ENCODE measurements around the gene CDH20.

The CDH20 gene

GRCh38 chr18:61333271-61333745, at the start of gene CDH20:
TSS of gene CDH20 (plus strand) at chr18:61333430.
- Histone ChIP-seq H3K36me3 (ENCODE audit: insufficient read depth, low read length) (no peaks in the 10 kb centered on the region), H3K9me3 (ENCODE audit: control insufficient read depth, insufficient read depth, low read length) (no peaks in the 10 kb centered on the region), H3K9ac (ENCODE audit: low read depth, low read length) (peak within 1 kb of the TSS; percentile 71), H3K4me1 (ENCODE audit: insufficient read depth, low read length) (peaks cover 5% of the 10 kb centered on the region; the same call in 1 of the 2 replicates)

- Histone ChIP-seq H3K9me3 (ENCODE audit: control insufficient read depth, insufficient read depth, low read length) (peaks cover 4% of the 10 kb centered on the region), H3K4me1 (ENCODE audit: insufficient read depth, low read length) (peaks cover 12% of the 10 kb centered on the region; the same call in 1 of the 2 replicates), H3K9ac (ENCODE audit: low read depth, low read length) (no peak overlapping the region), H3K36me3 (ENCODE audit: insufficient read depth, low read length) (no peaks in the 10 kb centered on the region)
Observed at GRCh38 chr18:61284039-61284438, 49.2 kb upstream of the CDH20 start.

- Histone ChIP-seq H3K9ac (ENCODE audit: low read depth, low read length) (no peak overlapping the region), H3K9me3 (ENCODE audit: control insufficient read depth, insufficient read depth, low read length) (peaks cover 2% of the 10 kb centered on the region), H3K36me3 (ENCODE audit: insufficient read depth, low read length) (no peaks in the 10 kb centered on the region), H3K4me1 (ENCODE audit: insufficient read depth, low read length) (peaks cover 12% of the 10 kb centered on the region; the same call in 1 of the 2 replicates)
Observed at GRCh38 chr18:61285777-61286176, 47.5 kb upstream of the CDH20 start.

- Histone ChIP-seq H3K9me3 (ENCODE audit: control insufficient read depth, insufficient read depth, low read length) (no peaks in the 10 kb centered on the region), H3K4me1 (ENCODE audit: insufficient read depth, low read length) (peaks cover 12% of the 10 kb centered on the region; the same call in 1 of the 2 replicates), H3K36me3 (ENCODE audit: insufficient read depth, low read length) (no peaks in the 10 kb centered on the region), H3K9ac (ENCODE audit: low read depth, low read length) (no peak overlapping the region)
Observed at GRCh38 chr18:61286867-61287266, 46.4 kb upstream of the CDH20 start.

GRCh38 chr18:61290616-61291015, 42.6 kb upstream of the CDH20 start:
- Histone ChIP-seq H3K36me3 (ENCODE audit: insufficient read depth, low read length) (no peaks in the 10 kb centered on the region), H3K4me1 (ENCODE audit: insufficient read depth, low read length) (peaks cover 12% of the 10 kb centered on the region; the same call in 1 of the 2 replicates), H3K9me3 (ENCODE audit: control insufficient read depth, insufficient read depth, low read length) (no peaks in the 10 kb centered on the region), H3K9ac (ENCODE audit: low read depth, low read length) (no peak overlapping the region)

GRCh38 chr18:61292280-61293035, 40.8 kb upstream of the CDH20 start:
- Histone ChIP-seq H3K9ac (ENCODE audit: low read depth, low read length) (no peak overlapping the region), H3K36me3 (ENCODE audit: insufficient read depth, low read length) (no peaks in the 10 kb centered on the region), H3K4me1 (ENCODE audit: insufficient read depth, low read length) (no peaks in the 10 kb centered on the region), H3K9me3 (ENCODE audit: control insufficient read depth, insufficient read depth, low read length) (no peaks in the 10 kb centered on the region)

- Histone ChIP-seq H3K9me3 (ENCODE audit: control insufficient read depth, insufficient read depth, low read length) (no peaks in the 10 kb centered on the region), H3K4me1 (ENCODE audit: insufficient read depth, low read length) (no peaks in the 10 kb centered on the region), H3K36me3 (ENCODE audit: insufficient read depth, low read length) (no peaks in the 10 kb centered on the region), H3K9ac (ENCODE audit: low read depth, low read length) (no peak overlapping the region)
Observed at GRCh38 chr18:61295153-61295552, 38.1 kb upstream of the CDH20 start.

GRCh38 chr18:61308004-61308403, 25.2 kb upstream of the CDH20 start:
- Histone ChIP-seq H3K9me3 (ENCODE audit: control insufficient read depth, insufficient read depth, low read length) (no peaks in the 10 kb centered on the region), H3K36me3 (ENCODE audit: insufficient read depth, low read length) (no peaks in the 10 kb centered on the region), H3K4me1 (ENCODE audit: insufficient read depth, low read length) (no peaks in the 10 kb centered on the region), H3K9ac (ENCODE audit: low read depth, low read length) (no peak overlapping the region)

- Histone ChIP-seq H3K9ac (ENCODE audit: low read depth, low read length) (no peak overlapping the region), H3K4me1 (ENCODE audit: insufficient read depth, low read length) (no peaks in the 10 kb centered on the region), H3K9me3 (ENCODE audit: control insufficient read depth, insufficient read depth, low read length) (no peaks in the 10 kb centered on the region), H3K36me3 (ENCODE audit: insufficient read depth, low read length) (no peaks in the 10 kb centered on the region)
Observed at GRCh38 chr18:61308795-61309393, 24.3 kb upstream of the CDH20 start.

- Histone ChIP-seq H3K4me1 (ENCODE audit: insufficient read depth, low read length) (no peaks in the 10 kb centered on the region), H3K9ac (ENCODE audit: low read depth, low read length) (no peak overlapping the region), H3K36me3 (ENCODE audit: insufficient read depth, low read length) (no peaks in the 10 kb centered on the region), H3K9me3 (ENCODE audit: control insufficient read depth, insufficient read depth, low read length) (no peaks in the 10 kb centered on the region)
Observed at GRCh38 chr18:61322265-61322873, 10.9 kb upstream of the CDH20 start.

GRCh38 chr18:61323951-61324350, 9.3 kb upstream of the CDH20 start:
- Histone ChIP-seq H3K4me1 (ENCODE audit: insufficient read depth, low read length) (no peaks in the 10 kb centered on the region), H3K9me3 (ENCODE audit: control insufficient read depth, insufficient read depth, low read length) (no peaks in the 10 kb centered on the region), H3K36me3 (ENCODE audit: insufficient read depth, low read length) (no peaks in the 10 kb centered on the region), H3K9ac (ENCODE audit: low read depth, low read length) (no peak overlapping the region)

- no peaks in the 10 kb centered on the region for H3K9me3 ChIP-seq (ENCODE audit: control insufficient read depth, insufficient read depth, low read length)
- H3K4me1 ChIP-seq (ENCODE audit: insufficient read depth, low read length), result no peaks in the 10 kb centered on the region
- H3K9ac ChIP-seq (ENCODE audit: low read depth, low read length), result no peak overlapping the region
- no peaks in the 10 kb centered on the region for H3K36me3 ChIP-seq (ENCODE audit: insufficient read depth, low read length)
Observed at GRCh38 chr18:61326407-61326806, 6.8 kb upstream of the CDH20 start.

GRCh38 chr18:61329398-61329797, 3.8 kb upstream of the CDH20 start:
- Histone ChIP-seq H3K9ac (ENCODE audit: low read depth, low read length) (no peak overlapping the region), H3K36me3 (ENCODE audit: insufficient read depth, low read length) (no peaks in the 10 kb centered on the region), H3K4me1 (ENCODE audit: insufficient read depth, low read length) (peaks cover 5% of the 10 kb centered on the region; the same call in 1 of the 2 replicates), H3K9me3 (ENCODE audit: control insufficient read depth, insufficient read depth, low read length) (no peaks in the 10 kb centered on the region)

- H3K9ac ChIP-seq (ENCODE audit: low read depth, low read length), result no peak overlapping the region
- no peaks in the 10 kb centered on the region for H3K9me3 ChIP-seq (ENCODE audit: control insufficient read depth, insufficient read depth, low read length)
- H3K4me1 ChIP-seq (ENCODE audit: insufficient read depth, low read length), result peaks cover 5% of the 10 kb centered on the region; the same call in 1 of the 2 replicates
- H3K36me3 ChIP-seq (ENCODE audit: insufficient read depth, low read length), result no peaks in the 10 kb centered on the region
Observed at GRCh38 chr18:61331051-61331450, 2.2 kb upstream of the CDH20 start.

All from ES-I3 (cell line).